HCT116 (cell line): ENCODE results near the gene LYVE1. TPM values are rescaled to one million over a fixed set of nuclear protein-coding genes. Genes with fewer than 3 reads are reported as not detected.

ENCODE experiments used
- ATAC-seq: fragments of 200-7000 bp; cut with Tn5 transposase; 2 replicates; pipeline ENCODE4 v1.9.1; 2020; ENCODE audit warnings: mild to moderate bottlenecking, moderate library complexity
- BruUV-seq: library from RNA; stranded (reverse); fragments of 400-500 nt; replicated peaks from 2 replicates; lab custom pipeline; 2021; lab: Mats Ljungman, UMichigan
- CTCF ChIA-PET: fragments of 300-600 bp; sonication (Branson Sonifier 250); formaldehyde crosslinking; loops from one replicate; lab custom pipeline; 2021; ENCODE audit warnings: antibody characterized with exemption; lab: Charles Lee
- POLR2A ChIA-PET: fragments of 300-600, 350-600 bp; sonication (Branson Sonifier 250); formaldehyde crosslinking; loops from one replicate; lab custom pipeline; 2021; ENCODE audit warnings: antibody characterized with exemption; lab: Charles Lee
- RAD21 ChIA-PET, 2 experiments: fragments of 300-600 bp; sonication (Branson Sonifier 250); formaldehyde crosslinking; loops; one replicate each; lab custom pipeline; 2023; ENCODE audit warnings: low total read pairs in 2 of 2; ENCODE audit not compliant: uncharacterized antibody in 2 of 2, unreplicated experiment in 2 of 2, low non-redundant PET in 1 of 2; lab: Charles Lee
- DNase-seq: peaks from one replicate; pipeline ENCODE4 v3.0.0-alpha.2; 2010; ENCODE audit warnings: low read depth, low spot score
- H2AFZ ChIP-seq: fragments of 200-600 bp; shearing (Covaris generic), sonication (generic); 2 replicates; pipeline ENCODE4 v1.6.1; 2017; ENCODE audit warnings: low read depth, mixed run types, mixed read lengths, antibody characterized with exemption, low read length; ENCODE audit not compliant: poor library complexity, severe bottlenecking
- H3K27ac ChIP-seq: 2 replicates; pipeline ENCODE4 v1.5.1; 2012; ENCODE audit warnings: low read depth, low read length
- H3K27me3 ChIP-seq: fragments of 200-600 bp; sonication (generic); 2 replicates; pipeline ENCODE4 v1.6.1; 2016; ENCODE audit warnings: mixed run types, low read length, mixed read lengths; ENCODE audit not compliant: insufficient read depth
- H3K36me3 ChIP-seq, 2 experiments: fragments of 200-500 bp in 1 of 2; fragments of 200-600 bp in 1 of 2; sonication (Bioruptor generic) in 1 of 2; sonication (generic) in 1 of 2; 2 replicates each; pipeline versions ENCODE4 v1.5.1 to v1.6.1; 2014 to 2016; ENCODE audit warnings: low read length in 2 of 2, inconsistent platforms in 1 of 2, mixed read lengths in 1 of 2, mixed run types in 1 of 2; ENCODE audit not compliant: insufficient read depth in 2 of 2, control insufficient read depth in 1 of 2
- H3K4me1 ChIP-seq, 2 experiments: fragments of 200-600 bp in 1 of 2; sonication (generic) in 1 of 2; 2 replicates each; pipeline versions ENCODE4 v1.5.1 to v1.6.1; 2012 to 2017; ENCODE audit warnings: low read length in 2 of 2, inconsistent platforms in 1 of 2, mild to moderate bottlenecking in 1 of 2, mixed read lengths in 1 of 2, mixed run types in 1 of 2, moderate library complexity in 1 of 2; ENCODE audit not compliant: insufficient read depth in 2 of 2, control insufficient read depth in 1 of 2
- H3K4me2 ChIP-seq: fragments of 200-600 bp; sonication (generic); 2 replicates; pipeline ENCODE4 v1.6.1; 2017; ENCODE audit warnings: mixed run types, low read length, mixed read lengths
- H3K4me3 ChIP-seq, 2 experiments: fragments of 200-600 bp in 1 of 2; sonication (generic) in 1 of 2; replicated peaks in 1 of 2; 2 replicates each; pipeline ENCODE4 v1.5.1; 2011 to 2016; ENCODE audit warnings: low read length in 2 of 2, control low read depth in 1 of 2, low read depth in 1 of 2, mild to moderate bottlenecking in 1 of 2, mixed read lengths in 1 of 2, mixed run types in 1 of 2
- H3K79me2 ChIP-seq: fragments of 200-600 bp; sonication (generic); 2 replicates; pipeline ENCODE4 v1.6.1; 2017; ENCODE audit warnings: mild to moderate bottlenecking, mixed run types, low read length, moderate library complexity, mixed read lengths; ENCODE audit not compliant: insufficient read depth
- H3K9ac ChIP-seq: fragments of 200-600 bp; sonication (generic); 2 replicates; pipeline ENCODE4 v1.6.1; 2016; ENCODE audit warnings: low read length, mixed read lengths
- H3K9me2 ChIP-seq: fragments of 200-600 bp; sonication (generic), shearing (Covaris generic); 2 replicates; pipeline ENCODE4 v1.6.1; 2017; ENCODE audit warnings: mixed run types, mild to moderate bottlenecking, moderate library complexity; ENCODE audit not compliant: insufficient read depth
- H3K9me3 ChIP-seq, 2 experiments: fragments of 200-500 bp in 1 of 2; fragments of 200-600 bp in 1 of 2; sonication (Bioruptor generic) in 1 of 2; sonication (generic) in 1 of 2; 2 replicates each; pipeline ENCODE4 v1.6.1; 2014 to 2017; ENCODE audit warnings: low read length in 2 of 2, mixed read lengths in 2 of 2, inconsistent platforms in 1 of 2, low read depth in 1 of 2, mild to moderate bottlenecking in 1 of 2, mixed run types in 1 of 2, moderate library complexity in 1 of 2; ENCODE audit not compliant: control insufficient read depth in 1 of 2, insufficient read depth in 1 of 2
- H4K20me1 ChIP-seq: fragments of 200-600 bp; sonication (generic), shearing (Covaris generic); 2 replicates; pipeline ENCODE4 v1.6.1; 2017; ENCODE audit warnings: mixed run types, mild to moderate bottlenecking, moderate library complexity; ENCODE audit not compliant: insufficient read depth
- CEBPB ChIP-seq: IDR thresholded peaks from 2 replicates; pipeline ENCODE4 v1.6.1; 2012; ENCODE audit warnings: low read depth
- ELF1 ChIP-seq: IDR thresholded peaks from 2 replicates; pipeline ENCODE4 v1.6.1; 2012; ENCODE audit warnings: low read depth, borderline replicate concordance
- EZH2 ChIP-seq: fragments of 200-600 bp; sonication (generic); IDR thresholded peaks from 2 replicates; pipeline ENCODE4 v1.6.1; 2017; ENCODE audit warnings: antibody characterized with exemption, mixed run types
- EZH2phosphoT487 ChIP-seq: fragments of 200-600 bp; IDR thresholded peaks from 2 replicates; pipeline ENCODE4 v1.6.1; 2018; ENCODE audit warnings: antibody characterized with exemption, borderline replicate concordance
- FOSL1 ChIP-seq: IDR thresholded peaks from 2 replicates; pipeline ENCODE4 v1.6.1; 2012; ENCODE audit warnings: low read depth
- POLR2A ChIP-seq: IDR thresholded peaks from 2 replicates; pipeline ENCODE4 v1.7.0; 2011; ENCODE audit warnings: borderline replicate concordance; ENCODE audit not compliant: insufficient read depth, insufficient read length; ENCODE audit errors: extremely low read depth
- RAD21 ChIP-seq: IDR thresholded peaks from 2 replicates; pipeline ENCODE4 v1.6.1; 2012; ENCODE audit warnings: low read depth, mild to moderate bottlenecking
- SIN3A ChIP-seq: IDR thresholded peaks from 2 replicates; pipeline ENCODE4 v1.6.1; 2012; ENCODE audit warnings: low read depth
- SP1 ChIP-seq: IDR thresholded peaks from 2 replicates; pipeline ENCODE4 v1.6.1; 2012; ENCODE audit warnings: low read depth
- TCF7L2 ChIP-seq: IDR thresholded peaks from 2 replicates; pipeline ENCODE4 v1.7.0; 2011; ENCODE audit warnings: borderline replicate concordance, inconsistent platforms; ENCODE audit not compliant: insufficient read depth, insufficient read length; ENCODE audit errors: extremely low read depth
- YY1 ChIP-seq: IDR thresholded peaks from 2 replicates; pipeline ENCODE4 v1.6.1; 2011; ENCODE audit warnings: low read length, low read depth, moderate library complexity, mild to moderate bottlenecking; ENCODE audit not compliant: insufficient replicate concordance; ENCODE audit errors: extremely low read depth
- ZBTB33 ChIP-seq: IDR thresholded peaks from 2 replicates; pipeline ENCODE4 v1.6.1; 2011; ENCODE audit warnings: mild to moderate bottlenecking, low read length, moderate library complexity; ENCODE audit not compliant: insufficient replicate concordance; ENCODE audit errors: extremely low read depth
- ZFX ChIP-seq: fragments of 450-650 bp; IDR thresholded peaks from 2 replicates; pipeline ENCODE4 v1.6.1; 2017
- intact Hi-C: fragments of 100-400 bp; cut with micrococcal nuclease; formaldehyde crosslinking; loops from 2 replicates; pipeline ENCODE4 v1.10.0; 2022
- total RNA-seq: library from RNA; stranded (reverse); gene quantifications from one replicate; pipeline ENCODE4 v1.2.1, GENCODE V29; 2021; ENCODE audit not compliant: unreplicated experiment
- TF ChIP-seq, protein P1 (sequence below): IDR thresholded peaks from 2 replicates; pipeline ENCODE4 v1.6.1; 2012
- TF ChIP-seq, protein P2 (sequence below): IDR thresholded peaks from 2 replicates; pipeline ENCODE4 v1.6.1; 2012

Gene LYVE1
- total RNA-seq, 1 experiment from 2014 or later: 0.34 TPM

- POLR2A ChIA-PET: no interaction called here
These were observed 39.1 kb upstream of the LYVE1 start for GRCh38 chr11:10607462-10608132.

More at GRCh38 chr11:10607462-10608132, 39.1 kb upstream of the LYVE1 start:
- Histone ChIP-seq H3K4me3 (no peak overlapping the region), H3K36me3 (no peaks in the 10 kb centered on the region), H3K79me2 (no peaks in the 10 kb centered on the region), H2AFZ (no peak overlapping the region), H4K20me1 (no peaks in the 10 kb centered on the region), H3K27ac (no peak overlapping the region), H3K9me3 (no peaks in the 10 kb centered on the region), H3K9me2 (no peaks in the 10 kb centered on the region), H3K4me2 (no peak overlapping the region), H3K27me3 (no peaks in the 10 kb centered on the region), H3K4me1 (no peaks in the 10 kb centered on the region), H3K9ac (no peak overlapping the region)
- BruUV-seq: no TSS peak
- intact Hi-C loops: no loop called here
- ATAC-seq (no peak), DNase-seq (no peak)
- no peak for TF ChIP-seq CEBPB
- TF ChIP-seq RAD21: no peak
- no peak for TF ChIP-seq SP1
- no peak for TF ChIP-seq POLR2A
- TF ChIP-seq ELF1: no peak
- no peak for TF ChIP-seq TCF7L2
- TF ChIP-seq ZFX: no peak
- TF ChIP-seq SIN3A: no peak
- TF ChIP-seq, protein P1, sequence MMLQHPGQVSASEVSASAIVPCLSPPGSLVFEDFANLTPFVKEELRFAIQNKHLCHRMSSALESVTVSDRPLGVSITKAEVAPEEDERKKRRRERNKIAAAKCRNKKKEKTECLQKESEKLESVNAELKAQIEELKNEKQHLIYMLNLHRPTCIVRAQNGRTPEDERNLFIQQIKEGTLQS: no peak
- no peak for TF ChIP-seq ZBTB33
- no peak for TF ChIP-seq EZH2
- no peak for TF ChIP-seq FOSL1
- no peak for TF ChIP-seq EZH2phosphoT487
- TF ChIP-seq, protein P2, sequence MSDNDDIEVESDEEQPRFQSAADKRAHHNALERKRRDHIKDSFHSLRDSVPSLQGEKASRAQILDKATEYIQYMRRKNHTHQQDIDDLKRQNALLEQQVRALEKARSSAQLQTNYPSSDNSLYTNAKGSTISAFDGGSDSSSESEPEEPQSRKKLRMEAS: no peak
- TF ChIP-seq YY1: no peak
- ChIA-PET RAD21 (no interaction called here), CTCF (no interaction called here)
